ENCODE measurements around the gene FOXC1. TPM values are rescaled to one million over a fixed set of nuclear protein-coding genes. Genes with fewer than 3 reads are reported as not detected.

Gene FOXC1
- total RNA-seq, 2 donors from 2014 or later = 27.6 to 33.5 TPM

DNA sequence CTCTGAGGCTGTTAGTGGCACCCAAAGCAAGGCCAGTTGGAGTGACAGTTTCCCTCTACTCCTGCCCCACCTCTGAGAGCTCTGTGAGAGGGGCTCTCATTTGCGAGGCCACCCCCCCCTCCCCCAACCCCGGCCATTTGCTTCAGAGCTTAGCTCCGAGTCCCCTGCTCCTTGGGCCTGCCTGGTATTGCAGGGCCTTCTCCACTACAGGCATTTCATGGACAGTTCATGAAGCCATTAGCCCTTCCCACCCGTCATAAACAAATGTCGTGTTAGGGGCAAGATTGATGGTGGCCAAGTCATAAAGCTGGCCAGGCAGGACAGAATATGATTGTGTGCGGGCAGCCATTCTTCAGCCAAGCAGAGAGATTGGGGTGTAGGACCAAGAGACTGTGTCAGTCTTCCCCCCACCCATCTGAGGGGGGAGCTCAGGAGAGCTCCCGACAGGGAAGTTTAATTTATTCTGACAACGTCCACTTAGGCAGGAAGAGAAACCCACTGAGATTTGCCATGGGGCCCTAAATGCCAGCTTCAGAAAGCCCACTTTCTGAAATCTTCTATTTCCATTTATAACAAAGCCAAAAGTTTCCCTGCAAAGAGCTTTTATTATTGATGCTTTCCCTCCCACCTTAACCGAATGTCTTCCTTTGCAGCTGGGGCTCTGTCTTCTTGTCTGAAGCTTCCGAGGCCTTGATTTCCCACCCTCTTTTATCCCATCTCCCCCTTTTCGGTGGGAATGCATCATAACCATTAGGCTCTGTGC, 7.2 kb downstream of the FOXC1 start:
- intact Hi-C loops (cut with DNase I) = loop anchor here (5.0 kb wide), 2 partner anchors 70 to 1365 kb away; no protein-coding TSS in a partner anchor
- DNase-seq (ENCODE audit: low spot score) = no peak

DNA sequence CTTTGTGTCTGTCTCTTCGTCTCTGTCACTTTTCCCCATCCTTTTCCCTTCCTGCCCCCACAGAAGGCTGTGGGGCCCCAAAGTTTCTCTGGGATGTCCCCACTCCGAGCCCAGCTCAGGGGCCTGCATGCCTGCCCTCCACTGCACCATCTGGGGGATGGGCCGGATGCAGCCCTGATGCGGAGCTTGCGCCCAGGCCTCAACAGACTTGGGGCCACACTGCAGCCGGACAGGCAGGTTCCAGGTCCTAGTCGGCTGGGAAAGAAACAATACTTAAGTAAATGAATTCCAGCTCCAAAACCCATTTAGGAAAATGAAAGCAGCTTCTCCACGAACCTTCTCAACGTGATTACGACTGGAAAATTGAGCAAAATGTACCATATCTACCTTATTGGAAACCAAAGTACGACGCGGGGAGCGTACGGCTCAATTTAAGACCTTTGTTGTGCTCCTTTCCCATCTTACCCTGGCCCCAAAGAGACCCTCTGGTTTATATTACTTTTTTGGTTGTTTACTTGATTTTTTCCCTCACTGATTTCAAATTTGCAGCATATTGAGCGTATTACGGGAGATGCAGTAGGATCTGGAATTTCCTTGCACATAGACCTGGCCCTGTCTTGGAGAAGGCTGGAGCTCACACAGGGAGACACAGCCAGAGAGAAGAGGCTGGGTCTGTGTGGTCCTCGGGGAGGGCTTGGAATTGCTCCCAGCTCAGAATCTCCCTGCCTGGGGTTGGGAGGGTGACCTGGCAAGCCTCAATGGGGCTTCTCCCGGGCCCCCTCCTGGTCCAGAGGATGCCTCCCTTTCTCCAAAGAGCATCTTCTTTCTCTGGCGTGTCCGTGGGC, 8.0 kb downstream of the FOXC1 start:
- peak; percentile 75 for DNase-seq (ENCODE audit: low spot score)
- intact Hi-C loops (cut with DNase I) = loop anchor here (2.0 to 5.0 kb wide), 3 partner anchors 70 to 1365 kb away; no protein-coding TSS in a partner anchor

DNA sequence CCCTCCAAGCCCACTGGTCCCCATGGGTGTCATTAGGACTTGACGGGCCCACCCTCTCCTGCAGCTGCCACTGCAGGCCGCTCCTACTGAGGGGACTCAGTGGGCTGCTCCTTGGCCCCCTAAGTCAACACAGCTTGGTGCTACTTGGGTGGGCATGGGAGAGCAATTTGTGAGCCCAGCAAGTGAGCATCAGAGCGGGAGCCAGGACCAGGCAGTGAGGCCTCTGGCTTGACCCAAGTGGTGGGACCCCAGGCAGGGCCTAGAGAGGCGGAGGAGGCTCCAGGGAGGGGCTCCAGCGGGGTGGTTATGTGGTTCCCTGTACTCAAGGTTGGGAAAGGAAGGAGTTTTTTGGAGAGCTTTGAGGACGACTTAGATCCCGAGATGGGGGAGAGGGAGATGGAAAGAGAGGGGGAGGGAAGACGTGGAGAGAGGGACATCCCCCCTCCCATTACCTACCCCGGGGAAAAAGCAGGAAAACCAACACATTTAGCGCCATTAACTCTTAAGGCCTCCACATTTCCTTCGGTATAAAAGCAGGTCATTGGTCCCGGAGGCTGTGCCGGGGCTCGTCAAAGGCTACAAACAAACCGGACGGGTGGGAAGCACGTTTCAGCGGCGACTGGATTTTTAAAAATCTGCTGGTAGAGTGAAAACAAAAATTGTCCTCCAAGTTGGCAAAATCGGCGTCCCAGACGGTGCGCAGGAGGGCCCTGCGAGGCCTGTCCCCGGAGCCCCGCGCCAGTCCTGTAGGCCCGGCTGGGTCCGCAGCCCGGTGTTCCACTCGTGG, 8.8 kb downstream of the FOXC1 start:
- intact Hi-C loops (cut with DNase I) = loop anchor here (2.0 to 5.0 kb wide), 3 partner anchors 69 to 1364 kb away; no protein-coding TSS in a partner anchor
- DNase-seq (ENCODE audit: low spot score) = peak; percentile 60

DNA sequence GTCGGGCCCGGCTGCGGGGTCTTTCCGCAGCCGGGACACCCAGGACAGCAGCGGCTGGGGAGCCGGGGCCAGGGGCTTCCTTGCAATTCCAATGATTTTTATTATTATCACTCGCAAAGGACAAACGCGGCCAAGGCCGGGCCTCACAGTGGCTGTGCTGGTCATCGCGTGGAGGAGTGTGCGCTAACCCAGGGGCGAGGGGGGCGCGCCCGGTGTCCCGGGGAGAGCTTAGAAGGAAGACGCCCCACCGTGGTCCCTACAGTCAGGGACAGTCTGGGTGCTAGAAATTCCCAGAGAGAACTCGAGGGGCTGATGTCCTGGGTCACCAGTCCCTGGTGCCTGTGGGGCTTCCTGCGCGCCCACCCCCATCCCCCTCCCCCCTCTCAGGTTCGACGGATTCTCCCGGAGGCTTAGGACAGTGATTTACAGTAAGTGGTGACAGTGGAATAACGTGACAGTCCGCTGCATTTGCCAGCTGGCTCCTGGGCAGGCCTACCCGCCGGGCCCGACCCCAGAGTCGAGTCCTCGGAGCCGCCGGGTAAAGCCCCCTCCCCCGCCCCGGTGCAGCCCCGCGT, 9.5 kb downstream of the FOXC1 start:
- intact Hi-C loops (cut with DNase I) = loop anchor here (2.0 to 5.0 kb wide), 3 partner anchors 68 to 1363 kb away; no protein-coding TSS in a partner anchor
- peak; percentile 72 for DNase-seq (ENCODE audit: low spot score)

DNA sequence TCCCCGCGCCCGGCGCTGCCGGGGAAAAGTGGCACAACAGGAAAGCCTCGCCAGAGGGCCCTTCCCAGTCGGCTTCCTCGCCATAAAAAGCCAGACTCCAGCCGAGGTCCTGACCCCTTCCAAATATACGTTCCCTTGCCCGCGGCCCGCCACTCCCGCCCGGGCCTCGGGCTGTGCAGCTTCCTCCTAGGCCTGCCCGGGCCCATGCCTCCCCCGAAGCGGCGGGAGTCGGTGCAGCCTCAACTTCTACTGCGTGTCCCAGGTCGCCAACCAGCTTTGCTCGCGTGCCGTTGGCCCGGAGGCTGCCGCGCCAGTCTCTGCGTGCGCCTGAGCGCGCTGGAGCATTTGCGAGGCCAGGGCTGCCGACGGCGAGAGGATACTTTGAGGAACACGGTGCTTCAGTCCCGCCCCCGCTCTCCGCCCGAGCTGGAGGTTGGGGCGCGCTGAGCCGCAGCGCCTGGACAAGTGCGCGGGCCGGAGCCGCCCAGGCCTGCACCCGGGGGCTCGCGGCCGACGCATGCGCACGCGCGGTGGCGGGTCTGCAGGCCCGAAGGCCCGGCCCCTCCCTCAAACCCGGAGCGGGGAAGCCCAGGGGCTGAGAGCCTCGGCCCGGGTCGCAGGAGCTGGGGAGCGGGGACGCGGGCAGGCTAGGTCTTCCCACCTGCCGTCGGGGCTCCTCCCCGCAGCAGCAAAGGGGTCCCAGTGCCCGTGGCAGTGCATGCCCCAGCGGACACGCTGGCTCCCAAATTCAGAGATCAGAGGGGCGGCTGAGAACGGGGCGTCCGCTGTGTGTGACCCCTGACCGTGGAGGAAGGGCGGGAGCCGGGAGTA, 10.2 kb downstream of the FOXC1 start:
- intact Hi-C loops (cut with DNase I) = loop anchor here (2.0 to 10.0 kb wide), 6 partner anchors 62 to 1362 kb away; no protein-coding TSS in a partner anchor
- peak; percentile 88 for DNase-seq (ENCODE audit: low spot score)

DNA sequence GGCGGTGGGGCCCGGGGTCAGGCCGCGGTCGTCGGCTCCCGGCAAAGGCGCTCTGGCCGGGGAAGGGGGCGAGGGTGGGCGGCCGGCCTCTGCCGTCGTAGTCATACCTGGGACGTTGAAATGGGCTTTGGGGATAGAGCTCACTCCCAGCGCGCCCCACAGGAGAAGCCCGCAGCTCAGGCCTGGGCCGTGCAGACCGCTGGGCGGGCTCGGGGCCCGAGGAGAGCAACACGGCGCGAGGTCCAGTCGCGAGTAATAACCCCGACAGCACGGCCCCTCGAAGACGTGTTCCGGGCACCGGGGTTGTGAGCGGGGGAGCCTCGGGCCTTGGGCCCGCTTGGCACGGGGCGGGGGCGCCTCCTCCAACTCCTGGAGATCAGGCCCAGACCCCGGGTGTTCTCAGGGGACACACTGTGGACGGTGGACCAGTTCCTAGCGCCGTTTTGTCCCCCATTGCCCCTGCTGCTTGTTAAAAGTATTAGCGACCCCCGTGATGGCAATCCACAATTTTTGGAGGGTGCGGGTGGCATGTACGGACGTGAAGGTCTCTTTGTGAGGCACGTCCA, 10.9 kb downstream of the FOXC1 start:
- DNase-seq (ENCODE audit: low spot score) = peak; percentile 77
- intact Hi-C loops (cut with DNase I) = loop anchor here (1.0 to 10.0 kb wide), 4 partner anchors 26 to 224 kb away; no protein-coding TSS in a partner anchor

DNA sequence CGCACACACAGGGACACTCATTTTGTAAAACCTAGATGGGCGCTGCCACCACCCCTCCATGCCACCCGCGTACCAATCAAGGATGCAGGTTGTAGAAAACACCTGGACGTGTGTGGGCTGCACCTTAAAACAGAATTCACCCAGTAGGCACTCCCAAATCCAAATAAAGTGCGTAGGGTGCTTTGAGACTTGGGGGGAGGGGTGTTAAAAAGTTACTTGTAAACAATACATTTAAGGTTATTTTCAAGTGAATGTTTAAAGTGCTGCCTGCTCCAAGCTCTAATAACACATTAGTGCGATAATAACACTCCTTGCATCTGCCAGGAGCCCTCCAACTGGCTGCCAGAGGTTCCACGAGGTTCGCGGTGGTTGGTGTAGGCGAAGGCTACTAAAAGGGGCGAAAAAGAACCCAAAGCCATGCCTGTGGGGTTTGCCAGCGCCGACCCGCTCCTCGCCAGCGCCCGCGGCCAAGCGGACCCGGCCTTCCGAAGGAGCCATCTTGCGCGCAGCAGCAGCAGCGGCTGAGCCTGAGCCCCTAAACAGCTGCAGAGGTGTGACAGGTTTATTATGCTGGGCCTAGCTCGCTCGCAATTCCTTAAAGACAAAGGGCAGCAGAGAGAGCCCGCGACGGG, 11.5 kb downstream of the FOXC1 start:
- intact Hi-C loops (cut with DNase I) = loop anchor here (1.0 to 10.0 kb wide), 4 partner anchors 25 to 224 kb away; no protein-coding TSS in a partner anchor
- no peak for DNase-seq (ENCODE audit: low spot score)

DNA sequence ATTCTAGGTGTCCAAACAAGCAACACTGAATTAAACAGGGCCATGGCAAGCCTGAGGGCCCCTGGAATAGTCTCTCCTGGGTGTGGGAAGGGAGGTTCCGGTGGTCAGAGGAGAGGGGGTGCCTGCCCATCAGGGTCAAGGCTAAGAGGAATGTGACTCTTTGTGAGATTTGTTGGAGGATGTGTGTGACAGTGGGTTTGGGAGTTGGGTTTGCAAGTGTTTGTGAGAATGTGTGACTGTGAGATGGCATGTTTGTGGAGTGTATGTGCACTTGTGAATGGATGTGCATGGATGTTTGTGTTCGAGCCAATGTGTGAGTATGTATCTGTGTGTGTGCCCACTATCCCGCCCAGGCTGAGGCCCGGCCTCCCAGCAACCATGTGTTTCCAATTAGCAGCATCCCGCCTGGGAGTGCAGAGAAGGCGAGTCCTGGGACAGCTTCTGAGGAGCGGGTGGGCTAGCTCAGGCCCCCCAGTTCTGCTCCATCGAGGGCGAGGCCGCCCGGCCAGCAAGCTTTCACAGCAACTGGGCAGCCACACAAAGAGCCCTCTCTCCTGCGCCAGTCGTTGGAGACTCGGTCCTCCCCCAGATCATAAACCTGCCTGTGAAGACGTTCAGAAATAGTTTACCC, 12.6 kb downstream of the FOXC1 start:
- peak; percentile 82 for DNase-seq (ENCODE audit: low spot score)
- intact Hi-C loops (cut with DNase I) = loop anchor here (5.0 to 10.0 kb wide), 3 partner anchors 60 to 222 kb away; no protein-coding TSS in a partner anchor

DNA sequence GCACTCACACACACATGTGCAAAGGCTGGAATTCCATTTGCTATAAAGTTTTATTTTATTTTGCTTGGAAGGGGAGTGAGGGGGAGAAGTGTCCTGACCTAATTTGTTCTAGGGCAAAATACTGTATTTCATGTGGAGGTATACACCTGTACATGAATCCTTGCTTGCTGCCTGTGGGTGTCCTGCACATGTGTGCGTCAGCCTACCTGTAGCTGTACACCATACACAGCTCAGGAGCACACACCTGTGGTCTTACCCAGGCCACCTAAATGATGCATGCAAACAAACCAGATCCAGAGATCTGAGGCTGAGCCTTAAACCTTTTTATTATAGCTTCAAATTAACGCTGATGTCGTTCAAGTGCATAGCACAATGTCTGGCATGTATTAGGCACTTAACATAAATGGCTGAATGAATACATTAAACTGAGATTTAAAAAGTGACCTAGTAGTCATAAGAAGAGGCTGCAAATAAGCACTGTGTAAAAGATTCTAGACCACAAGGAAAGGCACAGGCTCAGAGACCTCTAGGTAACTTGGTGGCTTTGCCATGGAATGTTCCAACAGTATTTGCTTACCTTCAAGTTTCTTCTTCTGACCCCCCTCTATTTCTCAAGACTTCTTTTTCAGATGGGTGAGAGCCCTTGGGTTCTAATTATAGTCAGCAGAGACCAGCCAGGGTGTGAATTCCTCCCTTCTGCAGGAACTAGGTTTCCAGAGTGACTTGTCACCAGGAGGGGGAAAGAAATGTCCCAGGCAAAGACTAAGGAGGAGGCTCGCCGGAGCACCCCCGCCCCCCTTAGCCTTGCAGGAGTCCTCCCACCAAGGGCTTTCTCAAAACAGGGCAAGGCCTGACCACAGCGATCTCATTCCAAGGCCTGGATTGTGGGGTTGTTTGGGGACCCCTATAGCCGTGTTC, 13.4 kb downstream of the FOXC1 start:
- peak; percentile 72 for DNase-seq (ENCODE audit: low spot score)
- intact Hi-C loops (cut with DNase I) = loop anchor here (5.0 to 10.0 kb wide), 3 partner anchors 59 to 222 kb away; no protein-coding TSS in a partner anchor

DNA sequence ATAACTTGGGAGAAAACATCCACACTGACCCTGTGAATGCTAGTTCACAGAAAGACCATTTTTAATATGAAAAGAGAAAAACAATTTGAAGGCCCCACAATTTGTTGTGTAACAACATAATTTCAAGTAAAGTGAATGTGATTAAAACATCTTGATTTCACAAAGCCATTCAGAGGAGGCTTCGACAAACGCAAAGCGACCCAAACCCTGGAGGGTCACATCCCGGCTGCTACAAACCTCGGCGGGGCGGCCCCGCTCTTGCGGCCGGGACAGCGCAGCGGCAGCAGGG, 14.0 kb downstream of the FOXC1 start:
- no peak for DNase-seq (ENCODE audit: low spot score)
- intact Hi-C loops (cut with DNase I) = loop anchor here (5.0 to 10.0 kb wide), 3 partner anchors 59 to 221 kb away; no protein-coding TSS in a partner anchor

DNA sequence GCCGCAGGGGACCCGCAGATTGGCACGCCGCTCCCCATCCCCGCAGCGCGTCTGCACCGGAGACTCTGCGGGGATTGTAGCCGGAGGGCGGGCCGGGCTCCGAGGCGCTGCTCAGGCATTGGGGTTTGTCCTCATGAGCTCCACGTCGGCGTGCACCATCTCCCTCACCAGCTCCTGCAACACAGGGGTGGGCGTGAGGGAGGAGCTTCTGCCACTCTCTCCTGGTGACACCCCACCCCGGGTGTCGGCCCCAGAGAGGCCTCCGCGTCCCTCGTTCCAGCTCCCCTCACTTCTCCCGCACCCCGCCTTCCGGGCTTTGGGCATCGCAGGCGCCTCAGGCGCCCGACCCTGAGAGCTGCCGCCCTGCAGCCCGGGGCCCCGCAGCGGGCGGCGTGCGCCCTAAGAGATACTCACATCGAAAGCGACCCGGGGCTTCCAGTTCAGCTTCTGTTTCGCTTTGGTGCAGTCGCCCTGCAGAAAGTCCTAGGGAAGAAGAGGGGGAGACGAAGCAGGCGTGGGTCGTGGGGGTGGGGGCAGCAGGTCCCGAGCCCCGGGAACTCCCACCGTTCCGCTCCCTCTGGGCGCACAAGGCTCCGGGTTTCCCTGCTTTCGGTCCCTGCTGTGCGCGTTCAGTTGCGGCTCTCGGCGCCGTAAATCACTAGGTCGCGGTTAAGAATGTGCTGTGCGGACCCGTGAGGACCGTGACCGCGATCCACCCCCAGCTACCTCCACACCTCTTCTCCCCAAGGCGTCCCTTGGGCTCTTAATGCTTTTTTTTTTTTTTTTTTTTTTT, 14.5 kb downstream of the FOXC1 start:
- intact Hi-C loops (cut with DNase I) = loop anchor here (5.0 to 10.0 kb wide), 3 partner anchors 58 to 221 kb away; no protein-coding TSS in a partner anchor

DNA sequence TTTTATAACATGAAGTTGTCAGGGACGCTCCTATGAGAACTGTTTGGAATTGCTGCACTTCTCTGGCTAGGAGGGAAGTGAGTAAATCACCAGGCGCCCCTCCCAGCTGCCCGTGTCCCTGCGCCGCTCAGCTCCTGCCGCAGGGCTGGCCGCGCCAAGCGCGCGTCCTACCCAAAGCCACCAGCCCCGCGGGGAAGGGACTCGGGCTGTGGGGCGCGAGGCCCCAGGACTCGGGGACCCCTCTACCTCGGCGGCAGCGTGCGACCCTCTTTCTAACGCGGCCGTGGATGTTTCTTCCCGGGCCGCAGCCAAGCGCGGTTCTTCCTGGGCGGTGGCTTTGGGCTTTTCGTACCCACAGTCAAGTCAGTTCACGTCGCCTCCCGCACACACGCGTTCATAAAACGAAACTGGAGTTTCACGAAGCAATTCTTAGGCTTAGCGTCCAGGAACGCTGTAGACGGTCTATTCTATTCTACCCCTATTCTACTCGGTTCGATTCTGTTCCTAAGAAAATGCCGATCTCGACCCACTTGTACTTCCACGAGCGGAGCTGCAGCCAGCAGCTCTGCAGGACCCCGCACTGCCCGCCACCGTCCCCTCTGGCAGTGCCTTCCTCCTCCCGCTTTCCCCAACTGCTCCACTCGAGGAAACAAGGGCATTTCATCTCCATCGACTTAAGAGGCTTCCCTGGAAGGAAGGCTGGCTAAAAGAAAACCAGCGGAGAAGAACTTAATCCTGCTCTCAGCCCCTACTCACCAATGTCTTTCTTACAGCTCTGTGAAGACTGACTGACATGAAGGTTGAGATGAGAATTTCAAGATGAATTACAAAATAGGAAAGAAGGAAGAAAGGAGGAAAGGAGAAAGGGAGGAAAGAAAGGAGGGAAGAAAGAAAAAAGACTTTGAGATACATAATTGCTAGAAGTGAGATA, 15.4 kb downstream of the FOXC1 start:
- peak; percentile 85 for DNase-seq (ENCODE audit: low spot score)
- intact Hi-C loops (cut with DNase I) = loop anchor here (5.0 to 10.0 kb wide), 3 partner anchors 57 to 220 kb away; no protein-coding TSS in a partner anchor

More for the DNA sequence above, 14.5 kb downstream of the FOXC1 start:
- DNase-seq (ENCODE audit: low spot score) = no peak

DNA sequence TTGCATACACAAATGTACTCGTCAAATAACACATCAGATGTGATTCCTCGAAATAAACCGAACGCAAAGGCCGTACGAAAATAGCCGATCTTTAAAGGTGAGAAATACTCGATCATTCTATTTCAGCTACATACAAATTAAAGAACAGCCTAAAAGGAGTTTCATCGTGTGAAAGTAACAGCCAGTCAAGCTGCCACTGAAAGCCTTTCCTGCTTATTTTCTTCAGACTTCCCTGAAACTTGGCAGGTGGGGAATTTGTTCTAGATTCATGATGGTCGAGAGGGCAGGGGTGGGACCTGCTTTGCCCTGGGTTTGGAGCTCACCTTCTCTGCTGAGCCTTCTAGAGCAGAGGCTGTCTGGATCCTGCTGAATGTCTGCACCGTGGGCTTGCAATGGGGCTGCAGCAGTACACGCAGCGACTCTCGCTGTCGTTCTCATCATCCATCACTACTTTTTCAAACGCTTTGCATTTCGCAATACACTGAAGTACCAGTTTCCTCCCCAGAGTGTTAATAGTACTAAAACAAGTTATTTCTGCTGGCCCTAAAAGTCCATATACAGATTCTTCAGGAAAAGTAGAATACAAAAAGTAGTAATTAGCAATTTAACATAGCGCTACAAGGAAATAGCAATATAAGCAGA, 16.2 kb downstream of the FOXC1 start:
- DNase-seq (ENCODE audit: low spot score) = peak; percentile 66
- intact Hi-C loops (cut with DNase I) = loop anchor here in 1 of 2 donors (10.0 kb wide), 1 partner anchor 219 kb away; no protein-coding TSS in a partner anchor

Measured in posterior vena cava (tissue), 2 donors.